SK-MEL-5 (cell line): ENCODE data around the gene LHFPL6. TPM values are rescaled to one million over a fixed set of nuclear protein-coding genes. Genes with fewer than 3 reads are reported as not detected.
A peak's percentile ranks its signal among the peaks of the same experiment; 100 is the strongest.

ENCODE experiments used
- DNase-seq: peaks from one replicate; pipeline ENCODE4 v3.0.0-alpha.2; 2016; ENCODE audit warnings: low read depth, low spot score
- in situ Hi-C: cut with HindIII; loops from 2 replicates; pipeline ENCODE4 v1.10.0; 2016; ENCODE audit warnings: low sequenced_read_pairs, high pct_unique_total_duplicates, low pct_unique_long_range_greater_than_20kb
- total RNA-seq: library from RNA; depleted of rRNA; stranded (reverse); fragments of >200 nt; shearing (Covaris generic); gene quantifications from 2 replicates; pipeline ENCODE4 v1.2.3, GENCODE V29; 2014

Gene LHFPL6
- total RNA-seq, 1 experiment from 2014 or later, result 17.2 TPM

GRCh38 chr13:39329182-39329639 is 273.8 kb downstream of the LHFPL6 start:
- DNase-seq, result no peak
- in situ Hi-C loops, result no loop called here

GRCh38 chr13:39327172-39327479 is 275.9 kb downstream of the LHFPL6 start:
- DNase-seq, result no peak
- in situ Hi-C loops, result no loop called here

- DNase-seq, result no peak
- in situ Hi-C loops, result no loop called here
Measured at GRCh38 chr13:39326469-39327171, 276.4 kb downstream of the LHFPL6 start.

DNA sequence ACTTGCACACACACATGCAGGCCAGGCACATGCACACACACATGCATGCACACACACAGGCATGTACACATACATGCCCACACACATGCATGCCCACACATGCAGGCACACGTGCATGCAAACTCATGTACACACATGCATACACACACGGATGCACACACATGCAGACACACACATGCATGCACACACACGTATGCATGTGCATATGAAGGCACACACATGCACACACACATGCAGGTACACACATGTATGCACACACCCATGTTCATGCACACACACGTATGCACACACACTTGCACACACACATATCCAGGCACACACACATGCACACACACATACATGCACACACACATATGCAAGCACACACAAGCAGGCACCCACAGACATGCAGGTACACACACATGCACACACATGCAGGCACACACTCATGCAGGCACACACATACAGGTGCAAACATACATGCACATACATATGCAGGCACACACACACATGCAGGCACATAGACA is 278.1 kb downstream of the LHFPL6 start:
- in situ Hi-C loops, result no loop called here
- DNase-seq, result no peak

- peak; percentile 69 for DNase-seq
- in situ Hi-C loops, result no loop called here
Measured at GRCh38 chr13:39322836-39323585, 280.0 kb downstream of the LHFPL6 start.

DNA sequence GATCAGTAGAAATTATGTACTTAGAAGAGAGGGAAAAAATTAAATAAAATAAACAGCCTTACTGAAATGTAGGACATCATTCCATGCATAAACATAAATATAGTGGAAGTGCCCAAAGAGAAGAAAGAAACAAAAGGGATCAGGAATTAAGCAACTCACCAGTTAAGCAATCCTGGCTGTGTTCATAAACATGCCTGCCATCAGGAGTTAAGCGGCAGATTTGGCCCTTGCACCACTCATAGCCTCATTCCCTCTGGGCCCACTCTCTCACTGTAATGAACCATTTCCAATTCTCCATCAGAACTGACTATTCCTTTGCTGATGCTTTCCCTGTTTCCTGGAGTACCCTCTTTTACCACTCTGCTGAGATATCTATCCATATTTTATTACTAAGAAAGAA is 281.4 kb downstream of the LHFPL6 start:
- DNase-seq, result no peak
- in situ Hi-C loops, result no loop called here

DNA sequence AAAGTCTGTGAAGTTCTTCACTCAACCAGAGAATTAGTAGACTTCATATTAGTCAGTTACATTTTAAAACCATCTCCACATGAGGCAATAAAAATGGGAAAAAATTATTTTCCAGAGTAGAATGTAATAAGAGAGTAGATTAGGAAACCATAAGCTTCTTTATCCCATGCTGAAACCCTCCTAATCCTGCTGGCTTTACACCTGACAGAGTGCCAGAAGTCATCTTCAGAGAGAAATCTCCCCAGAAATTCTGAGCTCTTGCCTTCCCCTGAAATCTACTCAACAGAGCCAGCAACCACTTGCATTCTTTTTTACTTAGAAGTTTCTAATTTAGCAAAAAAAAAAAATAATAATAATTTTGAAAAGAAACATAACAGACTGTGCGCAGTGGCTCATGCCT is 284.8 kb downstream of the LHFPL6 start:
- in situ Hi-C loops, result no loop called here
- DNase-seq, result no peak

GRCh38 chr13:39317291-39317690 is 285.7 kb downstream of the LHFPL6 start:
- DNase-seq, result no peak

DNA sequence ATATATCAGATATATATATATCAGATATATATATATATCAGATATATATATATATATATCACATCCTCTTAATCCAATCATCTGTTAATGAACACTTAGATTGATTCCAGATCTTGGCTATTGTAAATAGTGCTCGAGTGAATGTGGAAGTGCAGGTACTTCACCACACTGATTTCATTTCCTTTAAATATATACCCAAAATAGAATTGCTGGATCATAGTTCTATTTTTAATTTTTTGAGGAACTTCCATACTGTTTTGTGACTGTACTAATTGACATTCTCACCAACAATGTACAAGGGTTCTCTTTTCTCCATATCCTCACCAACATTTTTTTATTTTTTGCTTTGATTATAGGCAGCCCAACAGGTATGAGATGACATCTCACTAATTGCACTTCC is 287.2 kb downstream of the LHFPL6 start:
- in situ Hi-C loops, result no loop called here
- DNase-seq, result no peak

More at GRCh38 chr13:39317291-39317690, 285.7 kb downstream of the LHFPL6 start:
- in situ Hi-C loops, result no loop called here

DNA sequence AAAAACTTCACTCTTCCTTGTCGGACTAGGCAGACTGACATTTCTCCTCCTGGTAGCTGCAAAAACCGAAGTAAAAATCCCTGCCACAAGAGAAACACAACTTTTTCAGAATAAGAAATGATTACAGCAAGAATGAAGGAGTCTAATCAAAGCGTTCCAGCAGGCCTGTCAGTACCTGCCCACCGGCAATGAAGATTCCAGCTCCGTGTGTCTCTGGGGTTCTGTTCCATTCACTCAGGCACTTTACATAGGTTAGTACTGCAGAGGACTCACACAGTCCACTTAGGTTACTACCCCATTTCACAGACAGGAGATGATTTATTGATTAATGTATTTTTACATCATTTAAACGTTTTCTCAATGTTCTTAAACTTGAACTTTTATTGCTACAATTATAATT is 289.3 kb downstream of the LHFPL6 start:
- in situ Hi-C loops, result no loop called here
- DNase-seq, result no peak

DNA sequence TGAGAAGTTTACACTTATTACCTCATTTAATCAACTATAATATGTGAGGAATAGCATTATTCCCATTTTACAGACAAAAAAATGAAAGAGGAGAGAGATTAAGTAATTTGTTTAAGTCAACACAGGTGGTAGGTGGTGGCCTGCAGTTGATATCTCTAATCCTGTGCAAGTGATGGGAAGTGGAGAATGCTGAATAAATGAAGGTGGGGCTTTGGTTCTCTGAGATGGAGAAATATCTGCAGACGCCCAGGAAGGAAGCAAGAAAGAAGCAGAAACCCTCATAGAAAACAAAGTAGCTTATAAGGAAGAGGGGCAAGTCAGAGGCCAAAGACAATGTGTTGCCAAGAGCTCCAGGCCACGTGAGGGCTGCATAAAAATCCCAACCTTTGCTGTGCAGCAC is 290.4 kb downstream of the LHFPL6 start:
- DNase-seq, result no peak
- in situ Hi-C loops, result no loop called here

- DNase-seq, result no peak
- in situ Hi-C loops, result no loop called here
Measured at GRCh38 chr13:39311619-39312018, 291.4 kb downstream of the LHFPL6 start.

DNA sequence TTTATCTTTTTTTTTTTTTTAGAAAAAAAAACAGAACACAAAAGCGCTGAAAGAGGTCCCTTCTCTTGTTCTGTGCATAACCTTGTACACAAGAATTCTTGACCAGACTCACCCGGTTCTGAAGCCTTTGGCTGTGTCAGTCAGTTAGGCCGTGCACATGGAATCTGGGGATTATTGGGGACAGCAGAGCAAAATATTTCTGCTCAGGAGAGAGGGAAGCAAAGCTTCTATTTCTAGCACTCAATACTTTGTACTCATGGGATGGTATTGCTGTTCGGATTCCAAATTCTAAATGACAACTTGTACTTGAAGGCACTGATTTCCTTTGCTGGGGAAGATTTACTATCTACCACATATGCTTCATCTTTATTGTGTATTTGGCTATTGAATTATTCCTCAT is 292.0 kb downstream of the LHFPL6 start:
- DNase-seq, result no peak
- in situ Hi-C loops, result no loop called here

DNA sequence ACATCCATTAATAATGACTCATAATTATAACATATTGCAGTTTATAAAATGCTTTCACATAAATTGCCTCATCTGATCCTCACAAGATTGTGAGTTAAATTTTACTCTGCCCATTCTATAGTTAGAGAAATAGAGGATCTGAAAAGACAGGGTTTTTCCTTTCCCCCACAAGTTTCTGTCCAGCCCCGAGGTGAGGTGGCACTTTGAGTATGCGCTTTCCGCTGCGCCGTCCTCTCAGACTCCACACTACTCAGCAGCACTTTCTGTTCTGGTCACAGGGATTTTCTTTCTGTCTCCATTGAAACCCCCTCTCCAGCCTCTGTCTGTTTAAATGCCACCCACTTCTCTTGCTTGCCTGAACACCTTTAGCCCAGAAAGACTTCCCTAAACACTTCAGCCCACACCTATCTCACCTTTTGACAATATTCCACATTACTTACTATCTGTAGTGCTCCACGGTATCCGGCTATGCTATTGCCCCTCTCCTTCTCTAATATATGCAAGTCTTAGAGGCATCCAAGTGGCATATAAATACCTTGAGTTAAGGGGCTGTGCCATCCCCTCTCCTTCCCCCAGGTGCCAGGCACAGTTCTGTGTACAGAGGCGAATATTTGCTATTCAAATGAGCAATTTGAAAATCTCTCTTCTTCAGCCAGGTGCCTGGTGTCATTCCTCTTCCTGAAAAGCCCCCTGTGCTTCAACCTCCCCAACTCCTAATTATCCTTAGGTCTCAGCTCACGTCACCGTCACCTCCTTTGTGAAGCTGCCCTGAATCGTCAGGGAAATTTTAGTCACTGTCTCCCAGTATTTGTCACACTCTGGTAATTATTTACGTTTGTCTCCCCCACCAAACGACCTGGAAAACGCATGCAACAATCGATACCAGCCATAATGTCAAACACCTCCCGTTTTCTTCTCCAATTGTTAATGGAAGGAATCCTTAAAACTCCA is 296.1 kb downstream of the LHFPL6 start:
- no peak for DNase-seq
- in situ Hi-C loops, result no loop called here

DNA sequence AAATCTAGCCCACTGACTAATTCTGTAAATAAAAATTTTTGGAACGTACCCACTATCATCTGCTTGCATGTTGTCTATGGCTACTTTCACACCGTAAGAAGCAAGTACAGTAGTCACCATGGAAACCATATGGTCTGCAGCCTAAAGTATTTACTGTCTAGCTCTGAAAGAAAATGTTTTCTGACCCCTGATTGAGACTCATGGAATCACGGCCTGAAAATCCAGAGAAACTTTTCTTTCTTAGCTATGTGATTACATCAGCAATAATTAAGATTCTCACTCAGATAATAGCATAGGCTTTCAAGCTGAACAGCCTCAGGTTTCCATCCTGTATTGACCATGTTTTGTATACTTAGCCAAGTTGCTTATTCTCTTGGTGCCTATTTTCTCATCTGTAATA is 300.2 kb downstream of the LHFPL6 start:
- DNase-seq, result no peak
- in situ Hi-C loops, result no loop called here

DNA sequence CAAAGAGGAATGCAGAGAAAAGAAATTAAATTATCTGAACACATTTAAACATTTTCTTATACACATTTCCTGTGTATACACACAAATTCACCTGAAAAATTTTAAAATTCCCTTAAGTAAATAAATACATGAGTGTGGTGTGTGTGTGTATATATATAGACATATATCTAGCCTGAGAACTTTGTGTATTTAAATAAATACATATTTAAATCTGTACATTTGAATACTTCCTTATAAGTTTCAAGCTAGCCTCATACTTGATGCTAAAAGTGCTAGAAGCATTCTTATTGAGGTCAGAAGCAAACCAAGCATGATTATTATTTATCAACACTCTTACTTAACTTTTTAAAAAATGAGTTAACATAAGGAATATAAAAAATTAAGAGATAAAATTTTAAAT is 304.0 kb downstream of the LHFPL6 start:
- no peak for DNase-seq
- in situ Hi-C loops, result no loop called here

- DNase-seq, result no peak
- in situ Hi-C loops, result no loop called here
Measured at GRCh38 chr13:39297664-39298171, 305.3 kb downstream of the LHFPL6 start.

DNA sequence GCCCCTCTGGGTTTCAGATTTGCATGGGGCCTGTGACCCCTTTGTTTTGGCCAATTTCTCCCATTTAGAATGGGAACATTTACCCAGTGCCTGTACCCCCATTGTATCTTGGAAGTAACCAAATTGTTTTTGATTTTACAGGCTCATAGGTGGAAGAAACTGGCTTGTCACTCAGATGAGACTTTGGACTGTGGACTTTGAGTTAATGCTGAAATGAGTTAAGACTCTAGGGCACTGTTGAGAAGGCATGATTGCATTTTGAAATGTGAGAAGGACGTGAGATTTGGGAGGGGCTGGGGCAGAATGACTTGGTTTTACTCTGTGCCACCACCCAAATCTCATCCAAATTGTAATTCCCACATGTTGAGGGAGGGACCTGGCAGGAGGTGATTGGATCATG is 306.0 kb downstream of the LHFPL6 start:
- DNase-seq, result no peak
- in situ Hi-C loops, result no loop called here
